Measurements from ENCODE around the gene MRPL47.

- TF ChIP-seq CTCF (IDR thresholded peaks at IDR 0.05) (no peak), ZFX (IDR thresholded peaks at IDR 0.05; ENCODE audit: borderline replicate concordance) (no peak)
Observed at GRCh38 chr3:179551349-179552105, 52.9 kb downstream of the MRPL47 start.
